SK-N-SH (cell line): ENCODE measurements around the gene AREG. TPM values are rescaled to one million over a fixed set of nuclear protein-coding genes. Genes with fewer than 3 reads are reported as not detected.

Source experiments
- CTCF ChIA-PET: fragments of 300-600, 350-600 bp; formaldehyde crosslinking; extraction: SDS; loops from one replicate; lab custom pipeline; 2021; lab: Yijun Ruan, JAX
- POLR2A ChIA-PET: fragments of 350-600 bp; sonication (Branson Sonifier 250); formaldehyde crosslinking; extraction: SDS; loops from one replicate; lab custom pipeline; 2020; ENCODE audit warnings: antibody characterized with exemption, inconsistent platforms; lab: Yijun Ruan, JAX
- DNase-seq: peaks from one replicate; pipeline ENCODE4 v3.0.0; 2012
- H2AFZ ChIP-seq: fragments of 200-600 bp; sonication (generic); 2 replicates; pipeline ENCODE4 v1.8.1; 2016; ENCODE audit warnings: antibody characterized with exemption, mild to moderate bottlenecking, low read depth
- H3F3A ChIP-seq: fragments of 200-600 bp; sonication (generic); replicated peaks from 2 replicates; pipeline ENCODE3; 2016; ENCODE audit warnings: antibody characterized with exemption, mild to moderate bottlenecking; ENCODE audit not compliant: insufficient read depth
- H3K27ac ChIP-seq, 2 experiments: fragments of 200-500 bp in 1 of 2; fragments of 200-600 bp in 1 of 2; sonication (Bioruptor generic) in 1 of 2; sonication (generic), shearing (Covaris generic) in 1 of 2; 2 replicates each; pipeline versions ENCODE4 v1.5.1 to v1.6.1; 2014 to 2016; ENCODE audit warnings: low read depth in 2 of 2, inconsistent platforms in 1 of 2, low read length in 1 of 2, mild to moderate bottlenecking in 1 of 2, mixed read lengths in 1 of 2
- H3K27me3 ChIP-seq: fragments of 200-600 bp; sonication (generic), shearing (Covaris generic); 2 replicates; pipeline ENCODE4 v1.6.1; 2016; ENCODE audit warnings: mixed run types; ENCODE audit not compliant: insufficient read depth
- H3K36me3 ChIP-seq, 2 experiments: fragments of 200-500 bp in 1 of 2; fragments of 200-600 bp in 1 of 2; sonication (Bioruptor generic) in 1 of 2; sonication (generic) in 1 of 2; replicated peaks in 1 of 2; 2 replicates each; pipeline versions ENCODE3 to v1.5.1; 2014 to 2016; ENCODE audit warnings: low read length in 1 of 2, mild to moderate bottlenecking in 1 of 2; ENCODE audit not compliant: insufficient read depth in 2 of 2, control insufficient read depth in 1 of 2
- H3K4me1 ChIP-seq, 2 experiments: fragments of 200-500 bp in 1 of 2; fragments of 200-600 bp in 1 of 2; sonication (Bioruptor generic) in 1 of 2; sonication (generic), shearing (Covaris generic) in 1 of 2; 2 replicates each; pipeline versions ENCODE4 v1.5.1 to v1.6.1; 2014 to 2016; ENCODE audit warnings: low read depth in 1 of 2, low read length in 1 of 2, mixed run types in 1 of 2; ENCODE audit not compliant: insufficient read depth in 2 of 2, control insufficient read depth in 1 of 2
- H3K4me2 ChIP-seq: fragments of 200-600 bp; sonication (generic), shearing (Covaris generic); 2 replicates; pipeline ENCODE4 v1.6.1; 2017; ENCODE audit warnings: mixed run types
- H3K4me3 ChIP-seq, 2 experiments: fragments of 200-500 bp in 1 of 2; fragments of 200-600 bp in 1 of 2; sonication (Bioruptor generic) in 1 of 2; sonication (generic), shearing (Covaris generic) in 1 of 2; 2 replicates each; pipeline versions ENCODE4 v1.5.1 to v1.8.1; 2014 to 2016; ENCODE audit warnings: low read depth in 2 of 2, inconsistent platforms in 1 of 2, low read length in 1 of 2, mild to moderate bottlenecking in 1 of 2, mixed read lengths in 1 of 2, moderate library complexity in 1 of 2
- H3K79me2 ChIP-seq: fragments of 200-600 bp; sonication (generic); 2 replicates; pipeline ENCODE4 v1.8.1; 2017; ENCODE audit warnings: mild to moderate bottlenecking; ENCODE audit not compliant: insufficient read depth
- H3K9ac ChIP-seq: fragments of 200-600 bp; sonication (generic); 2 replicates; pipeline ENCODE4 v1.6.1; 2017; ENCODE audit warnings: mixed run types
- H3K9me2 ChIP-seq: fragments of 200-600 bp; sonication (generic); 2 replicates; pipeline ENCODE4 v1.6.1; 2017; ENCODE audit warnings: mixed run types
- H3K9me3 ChIP-seq: fragments of 200-600 bp; sonication (generic); 2 replicates; pipeline ENCODE4 v1.6.1; 2017; ENCODE audit warnings: mixed run types, mild to moderate bottlenecking, moderate library complexity
- H4K20me1 ChIP-seq: fragments of 200-600 bp; sonication (generic); 2 replicates; pipeline ENCODE4 v1.6.1; 2017; ENCODE audit warnings: mild to moderate bottlenecking, mixed run types; ENCODE audit not compliant: insufficient read depth
- FOSL2 ChIP-seq: IDR thresholded peaks from 2 replicates; pipeline ENCODE4 v1.4.0; 2012; ENCODE audit warnings: low read depth, mild to moderate bottlenecking, moderate library complexity, borderline replicate concordance
- FOXJ3 ChIP-seq: sonication (generic); formaldehyde crosslinking; IDR thresholded peaks from 2 replicates; pipeline ENCODE4 v1.5.1; 2020; ENCODE audit warnings: mild to moderate bottlenecking, missing genetic modification reagents
- GABPA ChIP-seq: IDR thresholded peaks from 2 replicates; pipeline ENCODE4 v1.4.0; 2012; ENCODE audit warnings: low read depth, mild to moderate bottlenecking
- GATA2 ChIP-seq: sonication (generic); formaldehyde crosslinking; IDR thresholded peaks from 2 replicates; pipeline ENCODE4 v1.5.0; 2020; ENCODE audit warnings: mild to moderate bottlenecking, missing genetic modification reagents
- MEF2A ChIP-seq: IDR thresholded peaks from 2 replicates; pipeline ENCODE4 v1.4.0; 2012; ENCODE audit warnings: low read depth, borderline replicate concordance
- MXI1 ChIP-seq: IDR thresholded peaks from 2 replicates; pipeline ENCODE4 v1.6.1; 2012; ENCODE audit warnings: mild to moderate bottlenecking, low read depth, low read length, improper control_type of control experiment
- NFIC ChIP-seq: IDR thresholded peaks from 2 replicates; pipeline ENCODE4 v1.4.0; 2012; ENCODE audit warnings: borderline replicate concordance
- NRF1 ChIP-seq: IDR thresholded peaks from 2 replicates; pipeline ENCODE4 v1.6.1; 2012; ENCODE audit warnings: low read depth, mild to moderate bottlenecking, low read length
- SIN3A ChIP-seq: IDR thresholded peaks from 2 replicates; pipeline ENCODE4 v1.6.1; 2012; ENCODE audit warnings: low read depth, mild to moderate bottlenecking, low read length, moderate library complexity, borderline replicate concordance
- TCF12 ChIP-seq: IDR thresholded peaks from 2 replicates; pipeline ENCODE4 v1.4.0; 2012
- YY1 ChIP-seq: IDR thresholded peaks from 2 replicates; pipeline ENCODE4 v1.4.0; 2012; ENCODE audit warnings: low read depth, mild to moderate bottlenecking
- WGBS: methylation state at CpG from one replicate; pipeline ENCODE4 v1.1.6; 2017; ENCODE audit warnings: low lambda C conversion rate; 5-methylcytosine and 5-hydroxymethylcytosine counted together
- polyA plus RNA-seq, 3 experiments: library from polyadenylated mRNA; depleted of rRNA; stranded (reverse); fragments of >200 nt; gene quantifications; 2 replicates each; pipeline ENCODE4 v1.2.3, GENCODE V29; 2012
- TF ChIP-seq, protein P1 (sequence below): fragments of 200-600 bp; sonication (generic); IDR thresholded peaks from 2 replicates; pipeline ENCODE4 v1.6.1; 2017; ENCODE audit warnings: antibody characterized with exemption, mild to moderate bottlenecking, moderate library complexity
- TF ChIP-seq, protein P2 (sequence below): IDR thresholded peaks from 2 replicates; pipeline ENCODE4 v1.4.0; 2012; ENCODE audit warnings: low read depth, borderline replicate concordance
- TF ChIP-seq, protein P3 (sequence below): IDR thresholded peaks from 2 replicates; pipeline ENCODE4; 2012
- TF ChIP-seq, protein P4 (sequence below): fragments of 150-350 bp; IDR thresholded peaks from 2 replicates; pipeline ENCODE4 v1.6.1; 2016; ENCODE audit warnings: mild to moderate bottlenecking, low read depth, low read length

The AREG gene
- polyA plus RNA-seq, 1 of the 3 experiments (the other 2 are of a cell fraction): not detected

DNA sequence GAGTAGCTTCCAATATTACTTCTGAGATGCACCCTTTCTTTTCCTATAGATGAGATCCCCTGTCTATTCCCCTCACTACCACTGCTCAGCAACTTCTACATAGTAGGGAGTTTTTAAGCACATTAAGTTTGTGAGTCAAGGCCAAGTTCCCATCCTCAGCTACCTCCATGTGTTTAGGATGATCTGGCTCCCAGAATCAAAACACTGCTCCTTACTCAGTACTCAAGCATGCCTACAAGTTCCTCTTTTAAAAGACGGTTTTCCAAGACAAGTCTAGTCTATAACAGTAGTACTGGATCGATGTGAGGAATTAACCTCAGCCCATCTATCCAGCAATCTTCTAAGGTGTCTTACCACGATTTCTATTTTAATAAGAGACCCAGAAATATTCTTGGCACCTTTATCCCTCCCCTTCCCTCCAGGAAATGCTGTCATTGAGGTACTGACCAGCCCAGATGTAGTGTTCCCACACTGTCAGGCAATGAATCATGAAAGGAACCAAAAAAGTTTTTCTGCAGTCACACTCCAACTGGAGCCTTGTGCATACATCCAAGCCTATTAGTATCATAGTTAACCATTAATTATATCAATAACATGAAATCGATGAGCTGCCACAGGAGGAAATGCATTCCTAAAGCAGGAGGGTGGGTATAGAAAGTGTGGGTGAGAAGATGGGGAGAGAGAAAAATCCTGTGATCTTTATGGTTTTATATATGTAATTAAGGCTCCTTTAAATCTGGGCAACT is 29.6 kb downstream of the AREG start:
- no peak overlapping the region for H2AFZ ChIP-seq
- no peak overlapping the region for H3K27ac ChIP-seq
- H3K4me1 ChIP-seq: no peaks in the 10 kb centered on the region
- 2% methylated on average over 4 of the region's 4 CpGs for WGBS
- H3K4me2 ChIP-seq: no peak overlapping the region
- H3K9me3 ChIP-seq: no peaks in the 10 kb centered on the region
- H3K79me2 ChIP-seq: no peaks in the 10 kb centered on the region
- TF ChIP-seq, protein P1, sequence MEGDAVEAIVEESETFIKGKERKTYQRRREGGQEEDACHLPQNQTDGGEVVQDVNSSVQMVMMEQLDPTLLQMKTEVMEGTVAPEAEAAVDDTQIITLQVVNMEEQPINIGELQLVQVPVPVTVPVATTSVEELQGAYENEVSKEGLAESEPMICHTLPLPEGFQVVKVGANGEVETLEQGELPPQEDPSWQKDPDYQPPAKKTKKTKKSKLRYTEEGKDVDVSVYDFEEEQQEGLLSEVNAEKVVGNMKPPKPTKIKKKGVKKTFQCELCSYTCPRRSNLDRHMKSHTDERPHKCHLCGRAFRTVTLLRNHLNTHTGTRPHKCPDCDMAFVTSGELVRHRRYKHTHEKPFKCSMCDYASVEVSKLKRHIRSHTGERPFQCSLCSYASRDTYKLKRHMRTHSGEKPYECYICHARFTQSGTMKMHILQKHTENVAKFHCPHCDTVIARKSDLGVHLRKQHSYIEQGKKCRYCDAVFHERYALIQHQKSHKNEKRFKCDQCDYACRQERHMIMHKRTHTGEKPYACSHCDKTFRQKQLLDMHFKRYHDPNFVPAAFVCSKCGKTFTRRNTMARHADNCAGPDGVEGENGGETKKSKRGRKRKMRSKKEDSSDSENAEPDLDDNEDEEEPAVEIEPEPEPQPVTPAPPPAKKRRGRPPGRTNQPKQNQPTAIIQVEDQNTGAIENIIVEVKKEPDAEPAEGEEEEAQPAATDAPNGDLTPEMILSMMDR: no peak
- TF ChIP-seq MEF2A (no peak), GATA2 (CRISPR knock-in tag) (no peak)
- TF ChIP-seq, protein P2, sequence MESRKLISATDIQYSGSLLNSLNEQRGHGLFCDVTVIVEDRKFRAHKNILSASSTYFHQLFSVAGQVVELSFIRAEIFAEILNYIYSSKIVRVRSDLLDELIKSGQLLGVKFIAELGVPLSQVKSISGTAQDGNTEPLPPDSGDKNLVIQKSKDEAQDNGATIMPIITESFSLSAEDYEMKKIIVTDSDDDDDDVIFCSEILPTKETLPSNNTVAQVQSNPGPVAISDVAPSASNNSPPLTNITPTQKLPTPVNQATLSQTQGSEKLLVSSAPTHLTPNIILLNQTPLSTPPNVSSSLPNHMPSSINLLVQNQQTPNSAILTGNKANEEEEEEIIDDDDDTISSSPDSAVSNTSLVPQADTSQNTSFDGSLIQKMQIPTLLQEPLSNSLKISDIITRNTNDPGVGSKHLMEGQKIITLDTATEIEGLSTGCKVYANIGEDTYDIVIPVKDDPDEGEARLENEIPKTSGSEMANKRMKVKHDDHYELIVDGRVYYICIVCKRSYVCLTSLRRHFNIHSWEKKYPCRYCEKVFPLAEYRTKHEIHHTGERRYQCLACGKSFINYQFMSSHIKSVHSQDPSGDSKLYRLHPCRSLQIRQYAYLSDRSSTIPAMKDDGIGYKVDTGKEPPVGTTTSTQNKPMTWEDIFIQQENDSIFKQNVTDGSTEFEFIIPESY: no peak
- no peaks in the 10 kb centered on the region for H3K36me3 ChIP-seq
- POLR2A ChIA-PET: no interaction called here
- H3K9me2 ChIP-seq: no peaks in the 10 kb centered on the region
- H3K9ac ChIP-seq: no peak overlapping the region
- H3F3A ChIP-seq: no peaks in the 10 kb centered on the region
- CTCF ChIA-PET: no interaction called here
- no peaks in the 10 kb centered on the region for H4K20me1 ChIP-seq
- H3K4me3 ChIP-seq: no peak overlapping the region
- H3K27me3 ChIP-seq: no peaks in the 10 kb centered on the region
- DNase-seq: no peak

DNA sequence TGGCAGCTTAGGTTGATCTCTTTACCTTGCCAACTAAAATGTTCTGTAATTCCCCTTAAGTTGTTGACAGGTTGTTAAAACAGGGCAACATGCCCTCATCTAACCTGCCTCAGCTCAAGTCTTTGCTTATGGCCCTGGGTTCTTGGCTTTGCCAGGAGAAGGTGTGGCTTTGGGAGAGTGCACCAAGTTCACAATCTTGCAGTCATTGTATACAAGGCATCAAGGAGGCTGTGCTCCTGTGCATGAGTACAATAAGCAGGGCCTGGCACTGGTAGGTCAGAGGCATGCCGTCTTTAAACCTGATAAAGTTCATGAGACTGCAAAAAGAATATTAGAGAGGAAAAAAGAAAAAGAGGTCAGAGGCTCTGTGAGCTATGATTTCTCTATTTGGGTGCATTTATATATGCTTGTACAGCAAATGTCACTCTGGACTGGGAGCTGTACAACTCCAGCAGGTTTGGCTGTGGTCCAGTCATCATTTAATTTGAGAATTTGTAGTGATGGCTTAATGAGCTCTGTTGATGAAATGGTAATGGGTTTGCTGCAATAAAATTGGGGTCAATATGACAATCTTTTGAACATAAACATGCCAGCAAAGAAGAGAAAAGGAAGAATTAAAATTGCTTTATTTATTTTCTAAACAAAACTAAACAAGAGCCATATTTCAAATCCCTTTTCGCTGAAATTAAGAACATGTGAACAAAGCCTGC is 30.3 kb downstream of the AREG start:
- ChIA-PET CTCF (no interaction called here), POLR2A (no interaction called here)
- no peaks in the 10 kb centered on the region for H3K9me2 ChIP-seq
- H3K36me3 ChIP-seq: no peaks in the 10 kb centered on the region
- H3K4me2 ChIP-seq: no peak overlapping the region
- H3K4me1 ChIP-seq: no peaks in the 10 kb centered on the region
- H3F3A ChIP-seq: no peaks in the 10 kb centered on the region
- H3K27me3 ChIP-seq: no peaks in the 10 kb centered on the region
- no peaks in the 10 kb centered on the region for H3K79me2 ChIP-seq
- no peak overlapping the region for H3K9ac ChIP-seq
- H3K4me3 ChIP-seq: no peak overlapping the region
- 15% methylated on average over 2 of the region's 2 CpGs for WGBS
- H4K20me1 ChIP-seq: no peaks in the 10 kb centered on the region
- H2AFZ ChIP-seq: no peak overlapping the region
- no peaks in the 10 kb centered on the region for H3K9me3 ChIP-seq
- no peak for DNase-seq
- H3K27ac ChIP-seq: no peak overlapping the region
- TF ChIP-seq MEF2A (no peak), MXI1 (no peak), SIN3A (no peak), NRF1 (no peak), FOSL2 (no peak), TCF12 (no peak), GABPA (no peak), FOXJ3 (CRISPR knock-in tag) (no peak), YY1 (no peak), NFIC (no peak)
- TF ChIP-seq, protein P3, sequence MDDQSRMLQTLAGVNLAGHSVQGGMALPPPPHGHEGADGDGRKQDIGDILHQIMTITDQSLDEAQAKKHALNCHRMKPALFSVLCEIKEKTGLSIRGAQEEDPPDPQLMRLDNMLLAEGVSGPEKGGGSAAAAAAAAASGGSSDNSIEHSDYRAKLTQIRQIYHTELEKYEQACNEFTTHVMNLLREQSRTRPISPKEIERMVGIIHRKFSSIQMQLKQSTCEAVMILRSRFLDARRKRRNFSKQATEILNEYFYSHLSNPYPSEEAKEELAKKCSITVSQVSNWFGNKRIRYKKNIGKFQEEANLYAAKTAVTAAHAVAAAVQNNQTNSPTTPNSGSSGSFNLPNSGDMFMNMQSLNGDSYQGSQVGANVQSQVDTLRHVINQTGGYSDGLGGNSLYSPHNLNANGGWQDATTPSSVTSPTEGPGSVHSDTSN: no peak
- TF ChIP-seq, protein P2: no peak
- TF ChIP-seq, protein P4, sequence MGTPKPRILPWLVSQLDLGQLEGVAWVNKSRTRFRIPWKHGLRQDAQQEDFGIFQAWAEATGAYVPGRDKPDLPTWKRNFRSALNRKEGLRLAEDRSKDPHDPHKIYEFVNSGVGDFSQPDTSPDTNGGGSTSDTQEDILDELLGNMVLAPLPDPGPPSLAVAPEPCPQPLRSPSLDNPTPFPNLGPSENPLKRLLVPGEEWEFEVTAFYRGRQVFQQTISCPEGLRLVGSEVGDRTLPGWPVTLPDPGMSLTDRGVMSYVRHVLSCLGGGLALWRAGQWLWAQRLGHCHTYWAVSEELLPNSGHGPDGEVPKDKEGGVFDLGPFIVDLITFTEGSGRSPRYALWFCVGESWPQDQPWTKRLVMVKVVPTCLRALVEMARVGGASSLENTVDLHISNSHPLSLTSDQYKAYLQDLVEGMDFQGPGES: no peak
